IMR-90 (cell line): ENCODE results near the gene FARS2.

Experiments
- CEBPB ChIP-seq: IDR thresholded peaks from 2 replicates; pipeline ENCODE4 v1.6.1; 2012; ENCODE audit warnings: low read depth, low read length, improper control_type of control experiment
- CTCF ChIP-seq: conservative IDR thresholded peaks from 2 replicates; pipeline ENCODE4 v1.5.1; 2012; ENCODE audit warnings: mild to moderate bottlenecking, low read depth, low read length, improper control_type of control experiment
- MAFK ChIP-seq: IDR thresholded peaks from 2 replicates; pipeline ENCODE4 v1.6.1; 2012; ENCODE audit warnings: low read depth, low read length, improper control_type of control experiment
- MXI1 ChIP-seq: IDR thresholded peaks from 2 replicates; pipeline ENCODE4 v1.6.1; 2012; ENCODE audit warnings: low read depth, mild to moderate bottlenecking, low read length, moderate library complexity, borderline replicate concordance
- POLR2A ChIP-seq: IDR thresholded peaks from 2 replicates; pipeline ENCODE4 v1.6.1; 2012; ENCODE audit warnings: mild to moderate bottlenecking, low read depth, low read length
- RAD21 ChIP-seq: IDR thresholded peaks from 2 replicates; pipeline ENCODE4 v1.6.1; 2012; ENCODE audit warnings: low read length, improper control_type of control experiment
- RCOR1 ChIP-seq: IDR thresholded peaks from 2 replicates; pipeline ENCODE4 v1.6.1; 2012; ENCODE audit warnings: mild to moderate bottlenecking, low read length, improper control_type of control experiment; ENCODE audit not compliant: insufficient replicate concordance
- RFX5 ChIP-seq: IDR thresholded peaks from 2 replicates; pipeline ENCODE4 v1.8.0; 2012; ENCODE audit warnings: low read depth, mild to moderate bottlenecking, low read length, moderate library complexity
- SMC3 ChIP-seq: fragments of 150-350 bp; IDR thresholded peaks from 2 replicates; pipeline ENCODE4 v1.6.1; 2016; ENCODE audit warnings: low read depth, mild to moderate bottlenecking, antibody characterized with exemption, low read length, moderate library complexity
- USF2 ChIP-seq: fragments of 150-350 bp; IDR thresholded peaks from 2 replicates; pipeline ENCODE4 v1.6.1; 2017; ENCODE audit warnings: mild to moderate bottlenecking, antibody characterized with exemption, low read length, low read depth

- no peak for TF ChIP-seq CTCF
- TF ChIP-seq MXI1 = no peak
- no peak for TF ChIP-seq RFX5
- no peak for TF ChIP-seq CEBPB
- no peak for TF ChIP-seq POLR2A
- TF ChIP-seq USF2 = no peak
- no peak for TF ChIP-seq RAD21
- TF ChIP-seq RCOR1 = no peak
- no peak for TF ChIP-seq MAFK
- no peak for TF ChIP-seq SMC3
Observed at GRCh38 chr6:5724911-5725310, 463.6 kb downstream of the FARS2 start.
